ENCODE data around the gene HNRNPA0.

Gene HNRNPA0

DNA sequence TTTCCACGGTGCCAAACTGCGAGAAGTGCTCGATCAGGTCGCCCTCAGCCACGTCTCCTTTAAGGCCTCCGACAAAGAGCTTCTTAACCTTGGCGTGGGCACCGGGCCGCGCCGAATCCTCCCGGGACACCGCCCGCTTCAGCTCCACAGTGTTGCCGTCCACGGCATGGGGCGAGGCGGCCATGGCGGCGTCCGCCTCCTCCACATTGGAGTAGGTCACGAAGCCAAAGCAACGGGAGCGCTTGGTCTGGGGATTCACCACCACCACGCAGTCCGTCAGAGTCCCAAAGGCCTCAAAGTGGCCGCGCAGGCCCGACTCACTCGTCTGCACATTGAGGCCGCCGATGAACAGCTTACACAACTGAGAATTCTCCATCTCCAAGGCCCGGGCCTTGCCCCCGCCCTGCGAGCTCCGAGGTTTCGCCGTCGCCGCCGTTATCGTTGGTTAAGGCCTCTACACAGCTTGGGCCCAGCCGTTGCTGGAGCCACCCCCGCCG is 424 bp downstream of the HNRNPA0 start:
- DNase-seq: no peak

DNA sequence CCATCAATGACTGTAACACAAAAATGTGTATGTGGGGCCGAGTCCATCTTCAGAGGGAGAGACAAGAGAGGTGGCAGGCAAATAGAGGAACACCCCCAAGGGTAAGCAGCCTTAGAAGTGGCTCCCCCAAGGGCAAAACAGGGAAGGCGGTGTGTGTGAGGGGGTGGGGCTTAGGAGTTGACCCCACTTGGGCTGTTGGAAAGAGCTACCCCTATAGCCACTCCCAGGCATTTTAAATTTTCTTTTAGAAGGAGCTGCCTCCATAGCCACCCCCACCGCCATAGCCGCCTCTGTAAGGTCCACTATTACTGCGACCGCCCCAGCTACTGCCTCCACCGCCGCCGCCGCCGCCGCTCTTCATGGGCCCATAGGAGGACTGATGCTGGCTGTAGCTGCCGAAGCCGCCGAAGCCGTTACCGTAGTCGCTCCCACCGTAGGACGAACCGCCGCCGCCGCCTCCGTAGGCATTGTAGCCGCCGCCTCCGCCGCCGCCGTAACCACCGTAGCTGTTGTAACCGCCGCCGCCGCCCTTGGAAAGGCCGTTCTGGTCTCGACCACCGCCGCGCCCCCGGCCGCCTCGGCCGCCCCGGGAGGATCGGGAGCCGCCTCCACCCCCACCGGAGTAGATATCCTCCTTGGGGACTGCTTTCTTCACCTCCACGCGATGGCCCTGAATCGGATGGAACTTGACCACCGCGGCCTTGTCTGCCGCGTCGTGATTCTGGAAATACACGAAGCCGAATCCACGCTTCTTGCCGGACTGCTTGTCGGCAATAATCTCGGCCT is 1.1 kb downstream of the HNRNPA0 start:
- DNase-seq: peak; percentile 11

- DNase-seq: peak; percentile 3
Observed at GRCh38 chr5:137751869-137752491, 2.2 kb downstream of the HNRNPA0 start.

GRCh38 chr5:137750436-137750835 is 3.7 kb downstream of the HNRNPA0 start:
- DNase-seq: no peak

- DNase-seq: no peak
Observed at GRCh38 chr5:137747848-137748247, 6.3 kb downstream of the HNRNPA0 start.

GRCh38 chr5:137743031-137743640 is 11.0 kb downstream of the HNRNPA0 start:
- peak; percentile 83 for DNase-seq

GRCh38 chr5:137741718-137742117 is 12.4 kb downstream of the HNRNPA0 start:
- peak; percentile 88 for DNase-seq

- DNase-seq: no peak
Observed at GRCh38 chr5:137739737-137740136, 14.4 kb downstream of the HNRNPA0 start.

DNA sequence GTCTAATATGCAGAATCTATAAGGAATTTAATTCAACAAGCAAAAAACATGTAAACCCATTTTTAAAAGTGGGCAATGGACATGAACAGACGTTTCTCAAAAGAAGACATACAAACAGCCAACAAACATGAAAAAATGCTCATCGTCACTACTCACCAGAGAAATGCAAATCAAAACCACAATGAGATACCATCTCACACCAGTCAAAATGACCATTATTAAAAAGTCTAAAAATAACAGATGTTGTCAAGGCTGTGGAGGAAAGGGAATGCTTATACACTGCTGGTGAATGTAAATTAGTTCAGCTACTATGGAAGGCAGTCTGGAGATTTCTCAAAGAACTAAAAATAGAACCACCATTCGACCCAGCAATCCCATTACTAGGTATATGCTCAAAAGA is 15.2 kb downstream of the HNRNPA0 start:
- no peak for DNase-seq

DNA sequence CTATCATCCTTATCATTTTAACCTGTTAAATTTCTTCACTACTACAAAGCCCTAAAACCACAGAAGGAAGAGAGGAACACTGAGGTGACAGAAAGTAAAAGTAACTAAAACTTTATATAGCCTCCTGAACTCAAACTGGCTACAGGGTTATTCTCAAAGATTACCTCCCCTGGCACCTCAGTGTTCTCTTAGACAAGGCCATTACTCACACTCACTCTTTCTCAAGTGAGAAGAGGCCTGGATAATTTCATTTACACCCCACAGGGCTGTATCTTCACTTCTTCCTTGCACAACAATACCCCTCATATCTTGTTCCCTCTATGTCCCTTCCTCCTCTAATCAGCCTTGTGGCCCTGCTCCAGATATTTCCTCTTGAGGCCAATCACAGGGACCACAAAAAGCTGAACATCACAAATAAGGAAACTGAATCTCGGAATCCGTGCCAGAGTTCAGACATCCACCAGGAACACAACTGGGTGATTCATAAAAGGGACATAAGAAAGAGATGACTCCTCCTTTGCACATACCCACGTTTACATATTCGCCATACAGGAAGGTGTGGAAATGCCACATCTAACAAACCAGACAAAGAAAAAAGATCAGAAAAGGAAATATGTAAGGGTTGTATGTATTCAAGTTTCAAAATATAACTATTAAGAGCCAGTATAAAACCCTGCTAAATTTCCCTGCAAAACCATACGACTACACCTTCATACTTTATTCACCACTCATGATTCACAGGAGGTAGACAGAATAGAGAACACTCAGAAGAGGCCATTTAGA is 16.6 kb downstream of the HNRNPA0 start:
- DNase-seq: no peak

- DNase-seq: no peak
Observed at GRCh38 chr5:137736496-137736895, 17.7 kb downstream of the HNRNPA0 start.

- DNase-seq: peak; percentile 66
Observed at GRCh38 chr5:137735555-137736284, 18.4 kb downstream of the HNRNPA0 start, which contains the start of gene KLHL3. TSS of gene KLHL3 (minus strand) at chr5:137736089. CDS start at chr5:137735646, 443 bp downstream.

DNA sequence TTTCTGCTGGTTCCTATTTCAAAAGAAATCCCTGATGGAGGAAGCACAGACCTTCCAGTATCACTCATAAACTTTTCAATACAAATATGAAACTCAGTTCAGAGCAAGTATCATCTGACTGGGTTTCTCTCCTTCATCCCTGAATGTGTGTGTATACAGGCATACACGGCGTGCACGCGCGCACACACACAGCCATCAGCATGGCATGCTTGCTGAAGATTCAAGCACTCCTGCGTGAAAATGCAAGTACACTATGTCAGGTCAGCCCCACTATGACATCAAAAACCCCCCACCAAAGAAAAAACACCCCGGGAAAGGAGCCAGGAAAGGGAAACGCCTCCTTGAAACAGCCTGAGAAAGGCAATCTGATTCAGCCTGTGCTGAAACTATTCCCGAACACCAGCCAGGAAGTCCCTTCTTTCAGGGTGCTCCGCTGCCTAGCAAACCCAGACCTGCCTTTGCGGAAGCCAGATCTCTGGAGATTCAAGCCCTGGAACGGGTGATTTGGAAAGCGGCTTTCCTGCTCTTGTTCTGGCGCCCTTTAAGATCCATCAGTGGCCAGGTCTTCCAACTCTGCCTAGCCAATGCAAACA is 19.1 kb downstream of the HNRNPA0 start:
- DNase-seq: no peak

DNA sequence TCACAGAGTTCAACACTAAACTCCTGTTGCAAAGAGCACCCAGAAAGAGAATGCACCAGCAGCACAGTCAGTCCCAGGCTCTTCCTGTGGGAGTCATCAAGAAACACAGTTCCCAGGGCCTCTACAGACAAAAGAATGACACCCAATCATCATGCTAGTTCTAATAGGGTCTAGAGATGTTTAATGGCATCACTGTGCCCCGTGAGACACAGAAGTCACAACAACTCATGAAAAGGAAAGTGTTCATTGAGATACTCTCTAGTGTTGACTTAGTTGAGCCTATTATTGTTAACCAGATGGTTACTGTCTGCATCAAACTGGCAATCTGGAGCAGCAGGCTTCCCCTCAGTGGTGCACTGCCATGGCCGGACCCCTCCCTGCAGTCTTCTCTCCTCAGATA is 19.8 kb downstream of the HNRNPA0 start:
- DNase-seq: peak; percentile 51

DNA sequence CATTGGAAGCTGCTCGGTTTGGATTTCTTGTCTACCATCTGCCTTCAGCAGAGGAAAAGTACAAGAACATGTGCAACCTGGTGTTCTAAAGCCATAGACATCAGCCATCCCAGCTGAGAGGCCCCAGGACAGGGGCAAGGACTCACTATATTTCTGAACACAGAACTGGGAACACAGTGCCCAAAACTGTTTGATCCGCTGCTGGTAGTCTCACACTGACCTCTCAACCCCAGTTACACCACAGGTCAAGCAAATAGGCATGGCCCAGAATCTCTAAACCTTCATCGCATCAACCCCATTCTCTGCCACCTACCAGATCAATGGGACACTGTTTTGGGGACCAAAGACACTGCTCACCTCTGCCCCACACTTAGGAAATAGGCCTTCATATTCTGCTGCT is 20.2 kb downstream of the HNRNPA0 start:
- DNase-seq: no peak

DNA sequence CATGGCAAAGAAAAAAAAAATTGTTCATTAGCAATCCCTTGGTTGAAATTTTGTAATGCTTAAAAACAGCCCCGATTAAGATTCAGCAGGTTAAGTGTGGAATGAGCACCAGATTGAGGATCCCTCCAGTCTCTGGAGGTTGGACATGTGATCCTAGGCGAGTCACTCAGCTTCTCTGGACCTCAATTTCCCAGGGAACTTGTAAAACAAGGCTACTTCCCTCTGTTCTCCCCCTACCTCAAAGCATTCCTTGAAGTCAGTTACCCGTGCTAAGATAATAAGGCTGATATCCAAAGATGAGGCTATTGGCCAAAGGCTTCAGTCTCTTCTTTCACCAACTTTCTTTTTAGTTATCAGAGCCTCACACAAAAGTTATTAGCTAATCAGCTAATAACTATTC is 21.2 kb downstream of the HNRNPA0 start:
- DNase-seq: no peak

DNA sequence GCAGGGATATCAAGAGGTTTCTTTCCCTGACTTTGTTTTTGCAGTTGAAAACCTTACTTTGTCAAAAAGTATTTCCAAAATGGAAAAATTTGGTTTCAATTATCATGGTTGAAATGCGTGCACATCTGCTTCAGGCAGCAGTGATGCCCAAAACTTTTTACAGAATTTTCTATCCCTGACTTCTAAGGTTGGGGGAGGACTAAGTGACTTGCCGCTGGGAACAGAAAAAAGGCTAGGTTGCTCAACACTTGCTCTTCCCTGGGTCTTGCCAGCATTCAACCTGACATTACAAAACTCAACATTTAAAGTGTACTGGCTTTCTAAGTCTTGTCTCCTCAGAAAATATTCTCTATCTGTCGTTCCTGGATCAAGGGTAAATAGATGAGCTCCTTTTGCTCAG is 23.0 kb downstream of the HNRNPA0 start:
- no peak for DNase-seq

DNA sequence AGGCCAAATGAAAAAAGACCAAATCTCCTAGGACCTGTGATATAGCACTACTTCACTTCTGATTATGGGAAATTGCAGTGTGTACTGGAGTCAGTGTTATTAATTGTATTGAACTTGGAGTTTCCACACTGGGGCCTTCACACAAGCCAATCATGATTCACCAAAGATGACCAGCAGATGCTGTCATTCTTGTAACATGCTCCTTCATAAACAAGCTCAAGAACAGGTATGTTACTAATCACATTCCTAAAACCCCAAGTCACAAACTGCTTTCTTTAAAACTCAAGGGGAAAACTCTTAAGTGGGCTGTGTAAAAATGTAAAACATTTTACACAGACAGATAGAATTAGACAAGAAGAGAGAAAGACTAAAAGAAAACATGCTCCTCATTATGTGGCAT is 23.8 kb downstream of the HNRNPA0 start:
- DNase-seq: no peak

GRCh38 chr5:137728048-137728447 is 26.1 kb downstream of the HNRNPA0 start:
- no peak for DNase-seq

DNA sequence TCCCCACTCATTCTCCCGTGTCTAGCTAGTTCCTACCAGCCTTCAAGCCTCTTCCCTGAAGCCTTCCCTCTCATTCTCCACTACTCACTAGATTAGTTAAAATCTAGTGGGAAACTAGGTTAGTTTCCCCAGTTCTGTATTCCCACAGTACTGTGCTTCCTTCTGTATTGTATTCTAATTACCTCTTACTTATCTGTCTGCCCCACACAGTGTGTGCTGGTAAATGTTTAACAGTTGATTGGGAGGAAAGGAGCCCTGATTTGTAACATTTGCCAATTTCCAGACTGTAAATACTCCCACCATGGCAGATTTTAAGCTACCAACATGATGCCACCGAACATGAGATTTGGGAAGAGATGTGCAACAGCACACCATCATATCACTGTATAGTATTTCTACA is 26.5 kb downstream of the HNRNPA0 start:
- no peak for DNase-seq

GRCh38 chr5:137724251-137724650 is 29.9 kb downstream of the HNRNPA0 start:
- DNase-seq: no peak

DNA sequence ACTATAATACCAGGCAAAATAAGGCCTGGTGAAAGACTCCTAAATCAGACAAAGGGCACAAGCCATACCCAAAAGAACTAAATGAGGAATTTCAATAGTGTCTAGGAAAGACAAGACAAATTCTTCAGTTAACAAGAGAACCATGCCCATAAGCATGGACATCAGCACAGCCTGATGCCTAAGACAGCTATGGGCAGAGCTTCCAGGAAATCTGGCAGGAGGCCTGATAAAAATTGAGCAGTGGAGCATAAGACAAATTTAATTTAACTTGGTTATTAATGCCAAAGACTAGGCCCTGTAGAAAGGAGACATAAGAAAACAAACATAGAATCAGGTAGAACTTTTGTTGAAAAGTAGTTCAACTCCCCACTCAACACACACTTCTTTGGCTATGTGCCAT is 35.6 kb downstream of the HNRNPA0 start:
- DNase-seq: no peak
